Activated CD8-positive, alpha-beta T cell treated with anti-CD3 and anti-CD28 coated beads for 36 hours (primary cell): ENCODE data around the gene FOXP1. TPM values are rescaled to one million over a fixed set of nuclear protein-coding genes. Genes with fewer than 3 reads are reported as not detected.

ENCODE experiments used
- ATAC-seq: fragments of 200-7000 bp; cut with Tn5 transposase; one replicate; pipeline ENCODE4 v1.10.0; 2021; ENCODE audit warnings: mild to moderate bottlenecking, moderate library complexity
- CTCF ChIA-PET: fragments of 350-600 bp; sonication (Branson Sonifier 250); formaldehyde crosslinking; loops from one replicate; lab custom pipeline; 2021; ENCODE audit warnings: antibody characterized with exemption; lab: Charles Lee
- POLR2A ChIA-PET: fragments of 350-600 bp; sonication (Branson Sonifier 250); formaldehyde crosslinking; loops from one replicate; lab custom pipeline; 2021; ENCODE audit warnings: antibody characterized with exemption; lab: Charles Lee
- DNase-seq: peaks from one replicate; pipeline ENCODE4 v3.0.0-alpha.2; 2020
- H3K27ac Mint-ChIP-seq: one replicate; pipeline ENCODE4 v1.8.0; 2021; ENCODE audit warnings: mild to moderate bottlenecking, mixed read lengths
- H3K27me3 Mint-ChIP-seq: one replicate; pipeline ENCODE4 v1.8.0; 2021; ENCODE audit warnings: mixed read lengths
- H3K36me3 Mint-ChIP-seq: one replicate; pipeline ENCODE4 v1.8.0; 2021; ENCODE audit warnings: low read depth, mixed read lengths
- H3K4me1 Mint-ChIP-seq: one replicate; pipeline ENCODE4 v1.8.0; 2021; ENCODE audit warnings: low read depth, mixed read lengths
- H3K4me3 Mint-ChIP-seq: one replicate; pipeline ENCODE4 v1.8.0; 2021; ENCODE audit warnings: mild to moderate bottlenecking, moderate library complexity, mixed read lengths
- H3K9me3 Mint-ChIP-seq: one replicate; pipeline ENCODE4 v1.8.0; 2021; ENCODE audit warnings: mixed read lengths
- intact Hi-C: fragments of 100-400 bp; cut with micrococcal nuclease; formaldehyde crosslinking; loops from one replicate; pipeline ENCODE4 v1.10.0; 2022
- total RNA-seq, 2 experiments: library from RNA; stranded (reverse); gene quantifications; one replicate each; pipeline ENCODE4 v1.2.3, GENCODE V29; 2021
- TF ChIP-seq, protein P1 (sequence below): fragments of 200-600 bp; IDR thresholded peaks from one replicate; pipeline ENCODE4 v1.8.0; 2022; ENCODE audit warnings: antibody characterized with exemption, mild to moderate bottlenecking

FOXP1 gene
- total RNA-seq, 2 experiments from 2014 or later: 145 to 153 TPM

DNA sequence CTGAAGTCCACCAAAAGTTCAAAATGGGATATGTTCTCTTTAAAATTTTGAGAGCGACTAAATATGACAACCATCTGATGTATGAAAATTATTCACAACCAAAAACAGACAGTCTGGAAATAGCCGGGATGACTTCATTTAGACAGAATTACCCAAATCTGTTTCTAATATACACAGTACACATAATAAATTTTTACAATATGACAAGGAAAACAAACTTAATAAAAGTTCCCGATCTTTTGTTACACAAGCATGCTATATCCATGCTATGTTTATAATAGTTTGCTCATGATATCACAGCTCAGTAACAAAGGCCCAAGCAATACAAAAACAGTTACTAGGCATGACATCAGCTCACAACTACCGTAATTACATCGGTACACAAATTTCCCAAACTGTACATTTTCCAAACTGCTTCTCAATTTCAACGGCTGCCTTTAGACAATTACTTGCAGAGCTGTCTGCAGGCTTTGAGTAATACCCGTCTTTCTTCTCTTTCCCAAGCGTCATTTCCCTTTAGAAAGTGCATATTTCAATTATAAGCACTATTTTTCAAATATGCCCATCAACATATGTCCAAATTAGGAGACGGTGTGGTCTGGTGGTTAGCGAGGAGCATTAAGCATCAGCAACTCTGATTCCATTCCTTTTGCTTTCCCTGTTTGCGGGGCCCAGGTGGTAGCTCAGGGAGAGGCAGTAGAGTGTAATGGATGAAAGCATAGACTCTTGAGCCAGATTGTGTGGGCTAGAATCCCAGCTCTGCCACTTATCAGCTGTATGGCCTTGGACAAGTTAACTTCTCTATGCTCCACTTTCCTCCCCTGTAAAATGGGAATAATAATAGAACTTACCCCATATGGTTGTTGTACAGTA lies 481.2 kb downstream of the FOXP1 start:
- POLR2A ChIA-PET: interaction anchor here (0.6 to 2.2 kb wide), 6 partner anchors 11 to 202 kb away, joined by 3 to 10 read pairs (median 4); no protein-coding TSS in a partner anchor
- DNase-seq (no peak), ATAC-seq (no peak)
- peaks cover 73% of the 10 kb centered on the region for H3K36me3 Mint-ChIP-seq
- intact Hi-C loops: no loop called here
- TF ChIP-seq, protein P1, sequence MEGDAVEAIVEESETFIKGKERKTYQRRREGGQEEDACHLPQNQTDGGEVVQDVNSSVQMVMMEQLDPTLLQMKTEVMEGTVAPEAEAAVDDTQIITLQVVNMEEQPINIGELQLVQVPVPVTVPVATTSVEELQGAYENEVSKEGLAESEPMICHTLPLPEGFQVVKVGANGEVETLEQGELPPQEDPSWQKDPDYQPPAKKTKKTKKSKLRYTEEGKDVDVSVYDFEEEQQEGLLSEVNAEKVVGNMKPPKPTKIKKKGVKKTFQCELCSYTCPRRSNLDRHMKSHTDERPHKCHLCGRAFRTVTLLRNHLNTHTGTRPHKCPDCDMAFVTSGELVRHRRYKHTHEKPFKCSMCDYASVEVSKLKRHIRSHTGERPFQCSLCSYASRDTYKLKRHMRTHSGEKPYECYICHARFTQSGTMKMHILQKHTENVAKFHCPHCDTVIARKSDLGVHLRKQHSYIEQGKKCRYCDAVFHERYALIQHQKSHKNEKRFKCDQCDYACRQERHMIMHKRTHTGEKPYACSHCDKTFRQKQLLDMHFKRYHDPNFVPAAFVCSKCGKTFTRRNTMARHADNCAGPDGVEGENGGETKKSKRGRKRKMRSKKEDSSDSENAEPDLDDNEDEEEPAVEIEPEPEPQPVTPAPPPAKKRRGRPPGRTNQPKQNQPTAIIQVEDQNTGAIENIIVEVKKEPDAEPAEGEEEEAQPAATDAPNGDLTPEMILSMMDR: no peak
- peak overlapping the region; percentile 56 for H3K4me3 Mint-ChIP-seq
- no peaks in the 10 kb centered on the region for H3K9me3 Mint-ChIP-seq
- H3K27ac Mint-ChIP-seq: peak overlapping the region; percentile 90
- H3K27me3 Mint-ChIP-seq: no peaks in the 10 kb centered on the region
- CTCF ChIA-PET: interaction anchor here (0.6 to 1.9 kb wide), 4 partner anchors 11 to 32 kb away, joined by 3 to 4 read pairs (median 4); no protein-coding TSS in a partner anchor
- peaks cover 87% of the 10 kb centered on the region for H3K4me1 Mint-ChIP-seq

DNA sequence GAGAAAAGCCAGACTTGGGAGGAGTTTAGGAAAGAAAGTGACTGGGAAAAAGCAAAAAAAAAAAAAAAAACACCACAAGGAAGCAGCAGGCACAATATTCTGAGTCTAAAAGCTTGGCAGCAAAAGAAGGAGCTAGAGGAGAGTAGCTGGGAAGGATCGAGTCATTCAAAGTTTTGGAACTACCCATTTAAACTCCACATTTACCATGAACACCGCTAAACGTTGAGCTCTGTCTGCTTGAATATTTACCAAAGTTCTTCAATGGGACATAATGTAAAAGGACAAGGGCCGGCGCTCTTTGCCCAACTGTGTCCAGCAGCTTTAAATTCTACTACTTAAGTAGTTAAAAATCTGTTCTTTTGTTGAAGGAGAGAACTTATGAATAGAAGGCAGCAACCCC lies 481.9 kb downstream of the FOXP1 start:
- peaks cover 77% of the 10 kb centered on the region for H3K36me3 Mint-ChIP-seq
- ChIA-PET POLR2A (interaction anchor here (1.0 to 2.2 kb wide), 5 partner anchors 11 to 20 kb away, joined by 3 to 10 read pairs (median 5); no protein-coding TSS in a partner anchor), CTCF (interaction anchor here (0.6 to 1.9 kb wide), 5 partner anchors 9 to 31 kb away, joined by 3 to 4 read pairs (median 3); no protein-coding TSS in a partner anchor)
- H3K4me1 Mint-ChIP-seq: peaks cover 89% of the 10 kb centered on the region
- H3K4me3 Mint-ChIP-seq: peak overlapping the region; percentile 56
- intact Hi-C loops: no loop called here
- no peak for ATAC-seq
- H3K27ac Mint-ChIP-seq: peak overlapping the region; percentile 90
- H3K9me3 Mint-ChIP-seq: no peaks in the 10 kb centered on the region
- DNase-seq: no peak
- no peaks in the 10 kb centered on the region for H3K27me3 Mint-ChIP-seq
- TF ChIP-seq, protein P1: no peak

DNA sequence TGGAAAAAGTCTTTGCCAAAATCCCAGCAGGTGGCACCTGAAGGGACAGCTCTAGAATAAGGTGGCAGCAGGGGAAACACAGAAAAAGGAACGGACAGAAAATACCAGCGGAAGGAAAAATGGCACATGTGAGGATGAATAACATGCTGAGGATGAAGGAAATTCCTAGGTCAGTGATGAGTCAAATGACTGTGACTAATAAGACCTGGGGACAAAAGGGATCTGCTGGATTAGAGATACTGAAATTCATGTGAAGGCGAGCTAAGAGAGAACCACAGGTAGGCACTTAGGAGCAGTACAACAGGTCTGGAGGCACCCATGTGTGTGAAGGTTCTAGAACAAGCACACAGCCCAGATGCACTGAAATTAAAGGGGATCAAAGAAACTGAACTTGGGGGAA lies 482.5 kb downstream of the FOXP1 start:
- Mint-ChIP-seq H3K27me3 (no peaks in the 10 kb centered on the region), H3K27ac (peak overlapping the region; percentile 90), H3K36me3 (peaks cover 81% of the 10 kb centered on the region), H3K9me3 (no peaks in the 10 kb centered on the region), H3K4me3 (peak overlapping the region; percentile 56), H3K4me1 (peaks cover 92% of the 10 kb centered on the region)
- ATAC-seq: no peak
- no peak for DNase-seq
- TF ChIP-seq, protein P1: no peak
- intact Hi-C loops: no loop called here
- CTCF ChIA-PET: interaction anchor here (0.8 to 1.9 kb wide), 5 partner anchors 8 to 32 kb away, joined by 3 to 4 read pairs (median 3); no protein-coding TSS in a partner anchor
- POLR2A ChIA-PET: interaction anchor here (0.6 to 2.2 kb wide), 7 partner anchors 11 to 482 kb away, joined by 3 to 10 read pairs (median 4); no protein-coding TSS in a partner anchor

DNA sequence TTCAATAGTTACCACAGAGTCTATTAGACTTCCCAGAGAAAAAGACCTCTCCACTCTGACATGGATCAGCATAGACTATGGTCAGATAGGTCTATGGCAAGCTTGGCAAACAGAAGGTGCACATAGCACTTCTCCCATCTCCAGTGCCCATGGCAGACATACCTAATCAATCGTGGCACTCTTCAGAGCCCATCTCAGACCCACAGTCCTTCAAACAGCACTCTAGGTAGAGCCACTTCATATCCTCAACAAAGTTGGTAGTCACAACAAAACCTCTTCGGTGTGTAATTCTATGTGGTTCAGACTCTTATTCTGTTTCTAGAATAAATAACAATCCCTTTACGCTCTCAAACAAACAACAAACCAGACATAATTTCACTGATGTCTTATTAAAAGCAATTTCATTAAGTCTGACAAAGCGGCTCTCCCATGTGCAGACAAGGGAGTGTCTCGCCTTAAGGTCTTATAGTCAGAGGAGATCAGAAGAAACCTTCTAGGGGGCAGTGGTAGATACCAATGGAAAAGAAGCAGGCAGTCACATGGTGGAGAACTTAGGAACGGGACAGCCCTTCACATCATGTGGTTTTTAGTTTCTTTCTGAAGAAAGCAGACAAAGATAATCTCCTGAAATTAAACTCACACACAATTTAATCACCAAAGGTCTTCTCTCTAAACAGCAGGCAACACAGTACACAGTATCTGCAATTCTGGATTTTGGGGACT lies 483.4 kb downstream of the FOXP1 start:
- ChIA-PET POLR2A (interaction anchor here (0.6 to 1.7 kb wide), 6 partner anchors 12 to 482 kb away, joined by 3 to 8 read pairs (median 4); no protein-coding TSS in a partner anchor), CTCF (interaction anchor here (0.8 to 1.9 kb wide), 4 partner anchors 7 to 31 kb away, joined by 3 to 4 read pairs (median 3); no protein-coding TSS in a partner anchor)
- H3K27me3 Mint-ChIP-seq: no peaks in the 10 kb centered on the region
- H3K9me3 Mint-ChIP-seq: no peaks in the 10 kb centered on the region
- peaks cover 83% of the 10 kb centered on the region for H3K36me3 Mint-ChIP-seq
- ATAC-seq (peak; percentile 62), DNase-seq (no peak)
- TF ChIP-seq, protein P1: no peak
- H3K27ac Mint-ChIP-seq: peak overlapping the region; percentile 90
- H3K4me3 Mint-ChIP-seq: peak overlapping the region; percentile 56
- intact Hi-C loops: no loop called here
- peaks cover 92% of the 10 kb centered on the region for H3K4me1 Mint-ChIP-seq
